Head of caudate nucleus (tissue), 42 donors: ENCODE results near the gene NDUFC2.
A peak's percentile ranks its signal among the peaks of the same experiment; 100 is the strongest.
"Not testable (repeated sequence)": the region's sequence is repeated elsewhere in the genome, so short reads cannot be mapped to it uniquely, and the experiment has no call there.

Experiments used
- DNase-seq, 42 donors: peaks; one replicate each; pipeline versions ENCODE4 v3.0.0 to v3.0.0-alpha.2; 2020 to 2021; ENCODE audit warnings: mixed read lengths in 7 of 42
- intact Hi-C: fragments of 100-400 bp; cut with DNase I; formaldehyde crosslinking; loops from one replicate; pipeline ENCODE4 v1.15.0; 2022

Gene NDUFC2

DNA sequence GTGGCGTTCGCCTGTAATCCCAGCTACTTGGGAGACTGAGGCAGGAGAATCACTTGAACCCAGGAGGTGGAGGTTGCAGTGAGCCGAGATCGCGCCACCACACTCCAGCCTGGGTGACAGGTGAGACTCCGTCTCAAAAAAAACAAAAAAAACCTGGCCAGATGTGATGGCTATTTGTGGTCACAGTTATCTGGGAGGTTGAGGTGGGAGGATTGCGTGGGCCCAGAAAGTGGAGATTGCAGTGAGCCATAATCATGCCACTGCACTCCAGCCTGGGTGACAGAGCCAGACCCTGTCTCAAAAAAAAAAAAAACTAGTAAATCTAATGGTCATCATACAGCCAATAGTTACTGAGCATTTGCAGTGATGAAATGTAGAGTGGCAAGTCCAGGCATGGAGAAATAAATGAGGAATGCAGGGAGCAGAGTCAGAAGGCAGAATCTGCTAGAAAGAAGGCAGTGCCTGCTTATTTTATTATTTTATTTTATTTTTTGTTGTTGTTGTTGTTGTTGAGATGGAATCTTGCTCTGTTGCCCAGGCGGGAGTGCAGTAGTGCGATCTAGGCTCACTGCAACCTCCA, 19.8 kb downstream of the NDUFC2 start:
- DNase-seq, intact Hi-C loops: not testable (repeated sequence)

DNA sequence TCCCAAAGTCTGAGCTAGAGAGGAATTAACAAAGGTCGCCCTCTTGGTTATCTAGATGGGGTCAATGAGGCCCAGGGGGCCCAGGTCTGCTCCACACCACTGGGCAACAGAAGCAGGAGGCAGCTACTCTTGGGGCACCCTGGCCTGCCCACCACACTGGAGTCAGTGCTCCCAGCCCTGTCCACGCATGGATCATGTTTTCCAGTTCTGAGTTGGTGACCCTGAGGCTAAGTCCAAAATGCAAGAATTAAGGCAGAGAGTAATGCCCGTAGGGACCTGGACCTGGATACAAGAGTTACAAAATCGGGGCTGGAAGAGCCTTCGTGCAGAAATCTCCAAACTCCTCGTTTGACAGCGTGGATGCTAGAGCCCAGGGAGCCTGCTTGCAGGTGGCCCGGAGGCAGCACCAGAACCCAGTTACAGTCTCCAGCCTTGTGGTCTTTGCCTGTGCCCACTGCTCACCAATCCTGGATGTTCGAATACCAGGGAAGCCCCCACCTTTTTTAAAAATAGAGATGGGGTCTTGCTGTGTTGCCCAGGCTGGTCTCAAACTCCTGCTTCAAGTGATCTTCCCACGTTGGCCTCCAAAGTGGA, 22.1 kb downstream of the NDUFC2 start:
- intact Hi-C loops, result no loop called here
- DNase-seq, result no peak

DNA sequence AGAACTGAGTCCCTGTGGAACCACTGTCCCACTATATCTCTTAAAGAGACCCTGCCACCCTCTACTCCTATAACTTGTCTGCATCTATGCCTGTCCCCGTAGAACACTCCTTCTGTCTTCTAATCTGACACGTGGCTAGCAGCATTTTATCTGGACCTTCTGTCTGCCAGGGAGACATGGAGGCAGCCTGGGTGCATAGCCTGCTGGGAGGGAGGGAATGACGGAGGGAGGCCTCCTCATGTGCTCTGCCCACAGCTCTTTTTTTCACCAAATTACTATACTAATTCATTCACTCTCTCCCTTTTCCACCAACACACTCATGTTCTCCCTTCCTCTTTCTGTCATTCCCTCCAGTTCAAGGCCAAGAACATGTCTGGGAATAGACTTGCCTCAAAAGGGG, 23.6 kb downstream of the NDUFC2 start:
- no peak for DNase-seq
- intact Hi-C loops, result no loop called here

DNA sequence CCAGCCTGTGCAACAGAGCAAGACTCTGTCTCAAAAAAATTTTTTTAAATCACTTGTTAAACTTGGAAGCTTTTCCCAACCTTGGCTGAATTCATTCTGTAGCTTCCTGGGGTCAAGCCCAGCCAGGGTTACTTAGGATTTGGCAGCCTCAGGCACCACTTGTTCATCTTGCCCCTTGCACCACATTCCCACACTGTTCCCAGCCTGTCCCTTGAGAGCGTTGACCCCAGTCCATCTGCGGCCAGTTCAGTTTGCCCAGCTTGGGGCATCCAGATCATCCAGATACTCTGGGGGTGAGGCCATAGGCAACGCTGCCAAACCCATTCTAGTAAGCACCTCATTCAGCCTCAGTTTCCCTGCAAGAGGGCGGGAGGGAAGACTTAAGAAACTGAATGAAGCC, 24.7 kb downstream of the NDUFC2 start:
- intact Hi-C loops, result no loop called here
- no peak for DNase-seq

DNA sequence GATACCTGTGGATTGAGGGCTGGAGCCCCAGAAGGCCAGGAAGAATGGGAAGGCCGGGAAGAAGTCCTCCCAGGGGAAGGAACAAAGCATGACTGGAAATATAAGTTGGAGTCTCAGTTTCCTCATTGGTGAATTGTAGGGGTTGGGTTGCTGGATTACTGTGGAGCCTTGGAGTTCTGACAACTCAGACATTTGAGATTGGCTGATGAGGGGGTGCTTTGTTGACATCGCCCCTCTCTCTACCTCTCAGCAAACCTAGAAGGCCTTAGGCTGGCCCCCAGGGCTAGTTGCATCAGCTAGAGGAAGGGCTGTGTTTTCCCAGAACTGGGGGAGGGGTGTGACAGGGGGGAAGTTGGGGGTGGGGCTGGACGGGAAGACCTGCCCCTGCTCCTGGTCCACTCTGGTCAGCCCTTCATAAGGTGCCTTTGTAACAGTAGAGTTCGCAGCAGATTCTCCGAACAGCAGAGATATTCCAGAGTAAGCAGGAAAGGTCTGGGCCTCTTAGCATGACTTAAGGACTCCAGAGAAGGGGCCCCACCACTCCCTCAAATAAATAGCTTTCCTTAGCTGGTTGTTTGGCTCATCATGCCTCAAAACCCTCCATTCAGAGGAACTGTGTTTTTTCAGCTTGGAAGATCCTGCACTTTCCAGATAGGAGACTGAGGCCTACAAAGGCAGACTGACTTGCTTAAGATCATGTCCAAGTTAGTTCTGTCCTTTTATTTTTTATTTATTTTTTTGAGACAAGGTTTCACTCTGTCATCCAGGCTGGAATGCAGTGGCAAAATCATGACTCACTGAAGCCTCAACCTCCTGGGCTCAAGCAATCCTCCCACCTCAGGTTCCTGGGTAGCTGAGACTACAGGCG, 28.5 kb downstream of the NDUFC2 start:
- DNase-seq, result no peak
- intact Hi-C loops, result no loop called here

DNA sequence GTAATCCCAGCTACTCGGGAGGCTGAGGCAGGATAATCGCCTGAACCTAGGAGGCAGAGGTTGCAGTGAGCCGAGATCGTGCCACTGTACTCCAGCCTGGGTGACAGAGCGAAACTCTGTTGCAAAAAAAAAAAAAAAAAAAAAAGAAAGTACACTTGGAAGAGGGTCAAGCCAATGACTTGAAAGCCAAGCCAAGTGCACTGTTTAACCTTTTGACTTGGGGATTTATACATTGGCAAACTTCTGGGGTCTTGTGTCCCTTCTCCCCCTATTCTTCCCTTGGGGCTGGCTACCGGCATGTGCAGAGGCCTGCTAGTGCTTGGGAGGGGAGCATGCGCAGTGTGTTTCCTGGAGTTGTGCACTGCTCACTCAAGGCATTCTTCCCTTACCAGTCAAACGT, 30.3 kb downstream of the NDUFC2 start:
- intact Hi-C loops, result loop anchor here (5.0 kb wide), 1 partner anchor 227 kb away; the partner anchor contains the start of genes AAMDC and RSF1
- DNase-seq, result no peak

DNA sequence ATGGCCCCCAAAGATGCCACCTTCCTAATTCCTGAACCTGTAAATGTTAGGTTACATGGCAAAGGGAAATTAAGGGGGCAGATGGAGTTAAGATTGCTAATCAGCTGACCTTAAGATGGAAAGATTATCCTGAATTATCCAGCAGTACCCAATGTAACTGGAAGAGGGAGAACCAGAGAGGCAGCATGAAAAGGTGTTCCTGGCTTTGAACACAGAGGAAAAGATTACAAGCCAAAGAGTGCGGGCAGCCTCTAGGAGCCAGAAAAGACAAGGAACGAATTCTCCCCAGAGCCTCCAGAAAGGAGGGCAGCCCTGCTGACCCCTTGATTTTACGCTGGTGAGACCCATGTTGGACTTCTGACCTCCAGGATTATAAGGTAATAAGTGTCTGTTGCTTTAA, 31.1 kb downstream of the NDUFC2 start:
- intact Hi-C loops, result loop anchor here (5.0 kb wide), 1 partner anchor 226 kb away; the partner anchor contains the start of genes AAMDC and RSF1
- DNase-seq, result no peak

DNA sequence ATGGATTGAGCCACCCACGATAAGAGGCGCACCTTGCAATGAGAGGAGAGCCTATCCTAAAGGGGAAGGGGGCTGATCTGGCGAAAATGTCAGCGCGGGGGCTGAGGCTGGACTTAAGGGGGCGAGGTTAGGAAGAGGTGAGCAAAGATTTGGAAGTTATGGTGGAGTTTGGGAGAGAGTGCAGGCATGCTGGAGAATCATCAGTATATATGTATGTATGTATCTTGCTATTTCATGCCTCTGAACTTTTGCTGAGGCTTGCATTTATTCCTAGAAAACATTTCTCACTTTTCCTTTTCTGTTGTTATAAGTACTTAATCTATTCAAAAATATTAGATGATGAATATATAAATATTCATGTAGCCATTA, 33.2 kb downstream of the NDUFC2 start:
- intact Hi-C loops, result loop anchor here (2.0 to 5.0 kb wide), 2 partner anchors 52 to 224 kb away; partner anchors contain the start of genes AAMDC, INTS4 and RSF1
- DNase-seq, result no peak

DNA sequence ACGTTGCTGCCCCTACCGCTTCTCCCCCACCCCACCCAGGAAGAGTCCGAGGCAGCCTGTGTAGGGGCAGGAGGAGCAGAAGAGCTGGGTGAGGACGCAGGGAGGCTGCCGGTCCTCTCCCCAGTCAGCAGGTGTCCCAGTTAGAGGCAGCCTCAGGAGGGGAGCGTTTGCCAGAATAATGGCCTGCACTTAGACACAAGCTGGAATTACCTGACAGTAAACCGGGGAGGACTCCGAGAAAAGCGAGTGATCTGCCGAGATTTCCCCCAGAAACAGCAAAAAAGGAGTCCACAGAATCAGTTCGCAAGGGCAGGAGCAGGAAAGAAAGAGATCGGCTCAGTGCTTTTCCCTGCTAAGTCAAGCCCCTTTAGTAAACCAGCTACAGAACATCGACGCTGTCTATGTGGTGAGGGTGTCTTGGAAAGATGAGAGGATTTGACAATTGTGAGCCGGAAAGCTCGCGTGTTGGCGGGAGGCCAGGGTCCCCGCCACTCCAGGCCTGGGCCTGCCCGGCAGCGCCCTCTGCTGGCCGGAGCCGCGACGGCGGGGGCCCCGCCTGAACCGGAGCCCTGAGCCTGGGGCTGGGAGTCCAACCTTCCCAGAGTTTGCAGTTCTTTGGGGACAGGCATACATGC, 33.7 kb downstream of the NDUFC2 start:
- peak; percentile 66 to 96 (median 89) for DNase-seq
- intact Hi-C loops, result loop anchor here (2.0 to 5.0 kb wide), 2 partner anchors 51 to 224 kb away; partner anchors contain the start of genes AAMDC, INTS4 and RSF1

DNA sequence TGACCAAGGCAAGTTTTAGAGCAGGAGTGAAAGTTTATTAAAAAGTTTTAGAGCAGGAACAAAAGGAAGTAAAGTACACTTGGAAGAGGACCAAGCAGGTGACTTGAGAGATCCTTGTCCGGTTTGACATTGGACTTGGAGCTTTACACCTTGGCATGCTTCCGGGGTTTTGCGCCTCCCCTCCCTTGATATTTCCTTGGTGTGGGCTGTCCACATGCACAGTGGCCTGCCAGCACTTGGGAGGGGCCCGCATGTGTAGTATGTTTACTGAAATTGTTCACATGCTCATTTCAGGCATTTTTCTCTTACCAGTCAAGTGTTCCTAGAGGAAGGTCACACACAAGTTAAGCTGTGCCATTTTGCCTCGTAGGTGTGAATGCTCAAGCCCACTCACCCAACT, 35.0 kb downstream of the NDUFC2 start:
- intact Hi-C loops, result loop anchor here (5.0 kb wide), 1 partner anchor 222 kb away; the partner anchor contains the start of genes AAMDC and RSF1
- DNase-seq, result no peak

DNA sequence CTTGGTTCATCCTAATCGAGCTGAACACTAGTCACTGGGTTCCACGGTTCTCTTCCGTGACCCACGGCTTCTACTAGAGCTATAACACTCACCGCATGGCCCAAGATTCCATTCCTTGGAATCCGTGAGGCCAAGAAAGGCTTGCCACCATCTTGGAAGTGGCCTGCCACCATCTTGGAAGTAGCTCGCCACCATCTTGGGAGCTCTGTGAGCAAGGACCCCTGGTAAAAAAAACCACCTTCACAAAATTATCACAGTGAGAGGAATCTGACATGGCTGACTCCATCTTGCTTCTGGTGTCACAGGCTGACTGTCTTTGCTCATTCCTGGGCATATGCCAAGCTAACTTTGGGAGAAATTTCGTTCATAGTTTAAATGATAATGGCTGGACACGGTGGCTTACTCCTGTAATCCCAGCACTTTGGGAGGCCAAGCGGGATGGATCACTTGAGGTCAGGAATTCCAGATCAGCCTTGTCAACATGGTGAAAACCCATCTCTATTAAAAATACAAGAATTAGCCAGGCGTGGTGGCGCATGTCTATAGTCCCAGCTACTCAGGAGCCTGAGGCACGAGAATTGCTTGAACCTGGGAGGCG, 37.7 kb downstream of the NDUFC2 start:
- intact Hi-C loops, result no loop called here
- no peak for DNase-seq

DNA sequence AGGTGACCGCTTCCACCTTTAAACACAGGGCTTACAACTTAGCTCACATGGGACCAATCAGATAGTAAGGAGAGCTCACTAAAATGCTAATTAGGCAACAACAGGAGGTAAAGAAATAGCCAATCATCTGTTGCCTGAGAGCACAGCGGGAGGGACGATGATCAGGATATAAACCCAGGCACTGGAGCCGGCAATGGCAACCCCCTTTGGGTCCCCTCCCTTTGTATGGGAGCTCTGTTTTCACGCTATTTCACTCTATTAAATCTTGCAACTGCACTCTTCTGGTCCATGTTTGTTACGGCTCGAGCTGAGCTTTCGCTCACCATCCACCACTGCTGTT, 38.3 kb downstream of the NDUFC2 start:
- DNase-seq, intact Hi-C loops: not testable (repeated sequence)

DNA sequence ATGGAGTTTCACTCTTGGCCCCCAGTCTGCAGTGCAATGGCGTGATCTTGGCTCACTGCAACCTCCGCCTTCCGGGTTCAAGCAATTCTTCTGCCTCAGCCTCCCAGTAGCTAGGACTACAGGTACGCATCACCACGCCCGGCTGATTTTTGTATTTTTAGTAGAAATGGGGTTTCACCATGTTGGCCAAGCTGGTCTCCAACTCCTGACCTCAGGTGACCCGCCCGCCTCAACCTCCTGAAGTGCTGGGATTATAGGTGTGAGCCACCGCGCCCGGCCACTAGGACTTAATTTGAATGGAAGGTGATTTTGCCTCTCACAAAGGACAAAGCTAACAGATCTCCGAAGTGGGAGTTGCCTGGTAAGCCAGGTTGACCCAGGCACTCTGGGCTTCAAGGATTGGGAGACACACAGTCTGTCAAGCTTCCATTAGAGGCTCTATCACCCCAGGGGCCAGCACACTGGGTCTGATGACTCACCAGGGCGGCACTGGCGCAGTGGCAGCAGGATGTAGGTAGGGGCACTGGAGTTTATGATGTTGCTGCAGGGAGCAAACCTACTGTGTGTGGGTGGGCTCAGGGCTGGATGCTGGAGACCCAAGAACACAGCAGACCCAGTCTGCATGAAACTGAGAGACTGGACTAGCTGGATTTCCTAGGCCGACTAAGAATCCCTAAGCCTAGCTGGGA, 38.8 kb downstream of the NDUFC2 start:
- intact Hi-C loops, result no loop called here
- no peak for DNase-seq

DNA sequence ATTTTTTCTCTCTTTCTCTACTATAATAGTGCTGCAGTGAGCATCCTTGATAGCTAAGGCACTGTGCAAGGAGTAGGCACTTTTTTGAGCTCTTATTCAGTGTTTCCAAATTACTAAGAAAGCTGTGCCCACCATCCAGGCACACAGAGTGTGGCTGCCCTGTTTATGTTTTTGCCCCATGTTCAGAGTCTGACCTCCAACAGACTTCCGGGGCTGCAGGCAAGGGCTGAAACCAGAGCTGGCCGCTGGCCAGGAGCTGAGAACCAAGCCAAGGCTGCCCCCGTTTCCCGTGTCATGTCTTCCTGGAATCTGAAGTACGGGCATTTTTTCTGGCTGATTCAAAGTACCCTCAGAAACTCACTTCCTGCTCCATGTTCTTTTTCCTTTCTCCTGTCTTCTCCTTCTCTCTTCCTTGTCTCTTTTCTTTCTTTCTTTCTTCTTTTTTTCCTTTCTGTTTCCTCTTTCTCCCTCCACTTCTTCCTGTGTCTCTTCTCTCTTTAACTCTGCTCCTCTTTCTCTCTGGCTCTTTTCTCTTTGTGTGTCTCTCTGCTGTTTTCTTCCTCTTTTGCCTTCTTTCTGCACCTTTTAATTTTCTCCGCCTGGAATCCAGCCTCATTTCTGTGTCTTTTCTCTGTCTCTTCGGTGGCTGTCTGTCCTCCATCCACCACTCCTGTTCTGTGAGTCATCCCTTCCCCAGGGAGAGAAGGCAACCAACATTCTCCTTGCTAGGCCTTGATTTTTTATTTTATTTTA, 39.6 kb downstream of the NDUFC2 start:
- intact Hi-C loops, result no loop called here
- peak; percentile 29 to 85 (median 68) for DNase-seq

DNA sequence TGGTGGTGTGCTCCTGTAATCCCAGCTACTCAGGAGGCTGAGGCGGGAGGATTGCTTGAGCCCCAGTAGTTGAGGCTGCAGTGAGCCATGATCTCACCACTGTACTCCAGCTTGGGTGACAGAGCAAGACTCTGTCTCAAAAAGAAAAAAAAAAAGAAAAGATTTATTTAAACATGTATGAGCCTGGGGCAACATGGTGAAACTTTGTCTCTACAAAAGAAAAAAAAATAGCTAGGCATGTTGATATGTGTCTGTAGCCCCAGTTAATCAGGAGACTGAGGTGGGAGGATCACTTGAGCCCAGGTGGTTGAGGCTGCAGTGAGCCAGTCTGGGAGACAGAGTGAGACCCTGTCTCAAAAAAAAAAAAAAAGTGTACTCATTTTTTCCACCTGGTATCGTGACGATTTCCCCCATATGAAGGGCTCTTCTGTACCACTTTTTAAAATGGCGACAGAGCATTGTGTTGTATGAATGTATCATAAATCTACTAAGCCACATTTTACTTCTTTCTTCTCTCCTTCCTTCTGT, 40.2 kb downstream of the NDUFC2 start:
- intact Hi-C loops, result no loop called here

DNA sequence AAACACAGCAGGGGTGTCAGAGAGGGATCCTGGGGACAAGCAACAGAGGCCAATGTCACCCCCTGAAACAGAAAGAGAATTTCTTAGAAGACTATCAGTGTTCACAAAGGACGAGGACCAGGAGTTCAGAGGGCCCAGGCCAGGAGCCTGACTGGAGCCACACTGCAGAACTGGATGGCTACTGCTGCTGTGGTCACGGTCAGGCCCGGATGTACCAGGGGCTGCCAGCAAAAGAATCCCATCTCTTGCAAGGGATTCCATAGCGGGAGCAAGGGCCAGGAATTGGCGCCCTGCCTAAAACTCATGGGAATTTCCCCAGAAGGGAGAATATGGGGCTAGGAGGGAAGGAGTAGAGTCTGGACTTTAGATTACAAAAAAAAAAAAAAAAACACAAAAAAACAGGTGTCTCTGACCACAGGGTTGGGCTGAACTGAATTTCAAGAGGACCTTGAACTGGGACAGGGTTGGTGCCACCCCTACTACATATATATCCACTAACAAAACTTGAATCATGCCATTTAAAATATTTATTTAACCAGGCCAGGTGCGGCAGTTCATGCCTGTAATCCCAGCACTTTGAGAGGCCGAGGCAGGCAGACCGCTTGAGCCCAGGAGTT, 40.9 kb downstream of the NDUFC2 start:
- intact Hi-C loops, result no loop called here
- DNase-seq, result no peak

More for the DNA sequence above, 40.2 kb downstream of the NDUFC2 start:
- no peak for DNase-seq
